T-helper 1 cell treated with Interleukin-12 subunit alpha and Interleukin-12 subunit beta and Interleukin-4 antibody, amounts not matched to agents 30 μg/mL and 1 μg/mL, for 36 hours (primary cell): Measurements from ENCODE around the gene MEIS2.
A peak's percentile ranks its signal among the peaks of the same experiment; 100 is the strongest.

Source experiments
- H3K27ac Mint-ChIP-seq: one replicate; pipeline ENCODE4 v1.8.0; 2021; ENCODE audit warnings: mild to moderate bottlenecking, mixed read lengths
- H3K27me3 Mint-ChIP-seq: one replicate; pipeline ENCODE4 v1.8.0; 2021; ENCODE audit warnings: low read depth, mixed read lengths
- H3K36me3 Mint-ChIP-seq: one replicate; pipeline ENCODE4 v1.8.0; 2021; ENCODE audit warnings: low read depth, mixed read lengths
- H3K4me1 Mint-ChIP-seq: one replicate; pipeline ENCODE4 v1.8.0; 2021; ENCODE audit warnings: low read depth, mixed read lengths
- H3K4me3 Mint-ChIP-seq: one replicate; pipeline ENCODE4 v1.8.0; 2021; ENCODE audit warnings: mild to moderate bottlenecking, moderate library complexity, mixed read lengths
- H3K9me3 Mint-ChIP-seq: one replicate; pipeline ENCODE4 v1.8.0; 2021; ENCODE audit warnings: mixed read lengths

Gene MEIS2

GRCh38 chr15:36879568-36880222 lies 220.7 kb downstream of the MEIS2 start:
- no peaks in the 10 kb centered on the region for H3K36me3 Mint-ChIP-seq
- peaks cover 8% of the 10 kb centered on the region for H3K4me1 Mint-ChIP-seq
- peak overlapping the region; percentile 8 for H3K27ac Mint-ChIP-seq
- no peaks in the 10 kb centered on the region for H3K9me3 Mint-ChIP-seq
- no peak overlapping the region for H3K4me3 Mint-ChIP-seq
- H3K27me3 Mint-ChIP-seq = peaks cover 88% of the 10 kb centered on the region

GRCh38 chr15:36878684-36879262 lies 221.6 kb downstream of the MEIS2 start:
- H3K27ac Mint-ChIP-seq = no peak overlapping the region
- H3K9me3 Mint-ChIP-seq = no peaks in the 10 kb centered on the region
- peaks cover 78% of the 10 kb centered on the region for H3K27me3 Mint-ChIP-seq
- no peak overlapping the region for H3K4me3 Mint-ChIP-seq
- no peaks in the 10 kb centered on the region for H3K36me3 Mint-ChIP-seq
- peaks cover 6% of the 10 kb centered on the region for H3K4me1 Mint-ChIP-seq

DNA sequence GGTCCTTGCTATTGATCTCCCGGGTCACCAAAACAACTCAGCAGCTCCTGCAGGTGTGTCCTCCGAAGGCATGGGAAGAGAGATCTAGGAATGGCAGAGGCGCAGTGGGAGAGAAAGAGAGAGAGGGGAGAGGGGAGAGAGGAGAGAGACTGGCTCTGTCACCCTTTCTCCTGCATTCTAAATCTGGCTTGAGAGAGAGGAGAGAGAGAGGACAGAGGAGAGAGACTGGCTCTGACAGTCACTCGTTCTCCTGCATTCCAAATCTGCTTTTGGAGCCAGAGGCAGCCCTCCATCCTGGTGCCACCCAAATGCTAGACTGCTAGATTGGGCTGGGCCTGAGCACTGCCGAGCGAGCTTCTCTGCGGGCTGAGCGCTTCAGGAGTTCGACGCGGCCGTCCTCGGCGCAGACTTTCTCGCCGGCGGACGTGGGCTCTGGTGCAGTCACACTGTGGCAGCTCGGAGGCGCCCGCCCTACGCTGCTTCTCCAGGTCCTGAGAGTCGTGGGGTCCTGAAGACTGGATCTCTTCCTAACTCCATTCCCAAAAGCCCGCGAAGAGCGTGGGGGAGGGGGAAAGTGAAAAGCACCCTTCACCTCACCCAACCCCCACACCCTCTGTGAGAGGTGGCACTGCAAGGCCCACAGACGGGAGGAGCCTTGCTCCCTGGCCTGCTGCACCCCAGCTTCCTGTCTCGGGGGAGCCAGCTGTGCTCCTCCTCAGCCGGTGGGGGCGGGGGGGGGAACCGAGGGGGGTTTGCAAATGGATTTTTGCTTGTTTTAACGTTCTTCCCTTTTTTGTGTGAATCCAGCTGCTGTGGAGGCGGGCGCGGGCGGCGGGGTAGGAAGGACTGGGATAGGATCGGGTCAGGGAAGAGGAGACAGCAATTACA lies 222.3 kb downstream of the MEIS2 start:
- no peaks in the 10 kb centered on the region for H3K9me3 Mint-ChIP-seq
- no peak overlapping the region for H3K4me3 Mint-ChIP-seq
- no peak overlapping the region for H3K27ac Mint-ChIP-seq
- peaks cover 4% of the 10 kb centered on the region for H3K4me1 Mint-ChIP-seq
- H3K27me3 Mint-ChIP-seq = peaks cover 71% of the 10 kb centered on the region
- H3K36me3 Mint-ChIP-seq = no peaks in the 10 kb centered on the region

DNA sequence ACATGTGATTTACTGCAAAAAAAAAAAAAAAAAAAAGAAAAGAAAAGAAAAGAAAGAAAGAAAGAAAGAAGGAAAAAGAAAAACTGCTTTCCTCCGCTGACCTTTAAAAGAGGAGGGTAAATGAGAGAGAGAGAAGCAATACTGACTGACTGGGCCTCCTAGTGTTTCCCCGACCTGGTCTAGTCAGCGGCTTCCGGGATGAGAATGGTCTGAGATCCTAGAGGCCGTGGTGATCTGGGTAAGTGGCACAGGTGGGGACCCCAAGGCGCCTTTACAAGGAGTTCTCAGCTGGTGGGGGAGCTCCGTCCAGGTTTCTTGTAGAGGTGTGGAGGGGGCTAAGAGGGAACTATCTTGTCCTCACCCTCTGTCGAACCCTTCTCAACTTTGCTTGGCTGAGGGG lies 223.1 kb downstream of the MEIS2 start:
- no peaks in the 10 kb centered on the region for H3K36me3 Mint-ChIP-seq
- H3K27me3 Mint-ChIP-seq = peaks cover 64% of the 10 kb centered on the region
- no peaks in the 10 kb centered on the region for H3K9me3 Mint-ChIP-seq
- no peak overlapping the region for H3K27ac Mint-ChIP-seq
- H3K4me3 Mint-ChIP-seq = no peak overlapping the region
- H3K4me1 Mint-ChIP-seq = no peaks in the 10 kb centered on the region

DNA sequence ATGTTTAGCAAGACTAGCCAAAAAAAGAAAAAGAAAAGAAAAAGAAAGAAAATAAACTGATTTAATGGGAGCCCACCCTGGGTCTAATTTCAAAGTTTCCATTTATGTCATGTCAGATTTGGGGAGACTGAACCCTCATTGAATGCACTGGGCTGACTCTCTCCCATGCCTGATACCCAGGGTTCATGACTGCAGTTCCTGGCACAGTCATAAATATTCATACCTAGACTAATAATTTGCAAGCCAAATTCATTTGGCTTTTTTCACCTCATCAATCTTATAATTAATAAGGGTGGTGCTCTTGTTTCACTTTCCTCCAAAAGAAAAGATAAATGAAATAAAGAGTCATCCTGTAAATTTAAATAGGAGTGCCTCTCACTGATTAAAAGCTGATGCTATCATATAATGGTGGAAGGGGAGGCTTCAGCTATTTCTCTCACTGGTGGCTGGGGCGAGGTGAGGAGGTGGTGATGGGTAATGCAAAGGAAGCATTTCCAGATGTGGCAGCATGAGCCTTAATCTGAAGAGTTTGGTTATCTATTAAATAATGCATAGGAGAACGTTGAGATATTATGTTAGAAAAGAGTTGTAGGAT lies 224.5 kb downstream of the MEIS2 start:
- H3K4me3 Mint-ChIP-seq = no peak overlapping the region
- no peaks in the 10 kb centered on the region for H3K36me3 Mint-ChIP-seq
- no peaks in the 10 kb centered on the region for H3K9me3 Mint-ChIP-seq
- H3K4me1 Mint-ChIP-seq = no peaks in the 10 kb centered on the region
- no peak overlapping the region for H3K27ac Mint-ChIP-seq
- H3K27me3 Mint-ChIP-seq = peaks cover 49% of the 10 kb centered on the region

GRCh38 chr15:36874930-36875329 lies 225.4 kb downstream of the MEIS2 start:
- H3K27me3 Mint-ChIP-seq = peaks cover 44% of the 10 kb centered on the region
- no peak overlapping the region for H3K4me3 Mint-ChIP-seq
- H3K36me3 Mint-ChIP-seq = no peaks in the 10 kb centered on the region
- no peaks in the 10 kb centered on the region for H3K9me3 Mint-ChIP-seq
- no peaks in the 10 kb centered on the region for H3K4me1 Mint-ChIP-seq
- no peak overlapping the region for H3K27ac Mint-ChIP-seq

DNA sequence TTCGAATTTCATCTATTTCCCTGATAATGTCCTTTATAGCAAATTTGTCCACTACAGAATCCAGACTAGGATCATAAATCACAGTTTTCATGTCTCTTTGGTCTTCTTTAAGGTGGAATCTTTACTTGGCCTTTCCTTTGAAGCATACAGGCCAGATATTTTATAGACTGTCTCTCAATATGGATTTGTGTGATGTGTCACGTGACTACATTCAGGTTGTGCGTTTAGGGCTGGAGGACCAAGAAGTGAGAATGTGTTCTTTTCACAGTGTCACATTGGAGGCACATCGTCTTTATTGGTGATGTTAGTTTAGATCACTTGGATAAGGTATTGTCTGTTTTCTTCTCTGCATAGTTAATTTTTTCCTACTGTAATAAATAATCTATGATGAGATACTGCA lies 232.9 kb downstream of the MEIS2 start:
- Mint-ChIP-seq H3K27ac (no peak overlapping the region), H3K36me3 (no peaks in the 10 kb centered on the region), H3K27me3 (no peaks in the 10 kb centered on the region), H3K4me1 (no peaks in the 10 kb centered on the region), H3K9me3 (no peaks in the 10 kb centered on the region), H3K4me3 (no peak overlapping the region)

- Mint-ChIP-seq H3K27me3 (no peaks in the 10 kb centered on the region), H3K9me3 (no peaks in the 10 kb centered on the region), H3K4me1 (no peaks in the 10 kb centered on the region), H3K4me3 (no peak overlapping the region), H3K36me3 (no peaks in the 10 kb centered on the region), H3K27ac (no peak overlapping the region)
Observed at GRCh38 chr15:36866896-36867295, 233.5 kb downstream of the MEIS2 start.

GRCh38 chr15:36863570-36863969 lies 236.8 kb downstream of the MEIS2 start:
- Mint-ChIP-seq H3K4me1 (no peaks in the 10 kb centered on the region), H3K27me3 (no peaks in the 10 kb centered on the region), H3K9me3 (no peaks in the 10 kb centered on the region), H3K4me3 (no peak overlapping the region), H3K27ac (no peak overlapping the region), H3K36me3 (no peaks in the 10 kb centered on the region)

GRCh38 chr15:36860792-36861191 lies 239.6 kb downstream of the MEIS2 start:
- no peaks in the 10 kb centered on the region for H3K4me1 Mint-ChIP-seq
- no peaks in the 10 kb centered on the region for H3K36me3 Mint-ChIP-seq
- H3K9me3 Mint-ChIP-seq = no peaks in the 10 kb centered on the region
- no peaks in the 10 kb centered on the region for H3K27me3 Mint-ChIP-seq
- H3K27ac Mint-ChIP-seq = no peak overlapping the region
- H3K4me3 Mint-ChIP-seq = no peak overlapping the region

GRCh38 chr15:36858423-36858822 lies 241.9 kb downstream of the MEIS2 start:
- Mint-ChIP-seq H3K9me3 (no peaks in the 10 kb centered on the region), H3K27ac (no peak overlapping the region), H3K36me3 (no peaks in the 10 kb centered on the region), H3K4me3 (no peak overlapping the region), H3K4me1 (no peaks in the 10 kb centered on the region), H3K27me3 (no peaks in the 10 kb centered on the region)

DNA sequence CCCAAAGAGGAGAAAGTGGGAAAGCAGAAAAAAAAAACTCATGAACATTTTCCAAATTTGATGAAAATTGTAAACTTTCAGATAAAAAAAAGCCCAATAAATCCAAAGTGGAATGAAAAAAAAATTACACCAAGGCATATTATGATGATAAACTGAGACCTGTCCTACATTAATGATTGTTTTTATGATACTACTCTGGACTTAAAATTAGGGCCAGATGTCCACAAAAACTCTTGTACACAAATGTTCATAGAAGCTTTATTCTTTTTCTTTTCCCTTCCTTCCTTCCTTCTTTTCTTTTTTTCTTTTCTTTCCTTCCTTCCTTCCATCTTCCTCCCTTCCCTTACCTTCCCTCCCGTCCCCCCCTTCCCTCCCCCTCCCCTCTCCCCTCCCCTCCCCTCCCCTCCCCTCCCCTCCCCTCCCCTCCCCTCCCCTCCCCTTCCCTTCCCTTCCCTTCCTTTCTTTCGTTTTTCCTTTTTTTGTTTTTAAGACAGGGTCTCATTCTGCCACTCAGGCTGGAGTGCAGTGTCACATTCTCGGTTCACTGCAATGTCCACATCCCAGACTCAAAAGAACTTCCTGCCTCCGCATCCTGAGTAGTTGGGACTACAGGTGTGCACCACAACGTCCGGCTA lies 243.9 kb downstream of the MEIS2 start:
- Mint-ChIP-seq H3K4me3 (no peak overlapping the region), H3K27ac (no peak overlapping the region), H3K36me3 (no peaks in the 10 kb centered on the region), H3K9me3 (no peaks in the 10 kb centered on the region), H3K27me3 (no peaks in the 10 kb centered on the region), H3K4me1 (no peaks in the 10 kb centered on the region)

GRCh38 chr15:36850864-36851263 lies 249.5 kb downstream of the MEIS2 start:
- H3K27ac Mint-ChIP-seq = no peak overlapping the region
- H3K4me1 Mint-ChIP-seq = no peaks in the 10 kb centered on the region

GRCh38 chr15:36845270-36845669 lies 255.1 kb downstream of the MEIS2 start:
- Mint-ChIP-seq H3K4me1 (no peaks in the 10 kb centered on the region), H3K36me3 (no peaks in the 10 kb centered on the region), H3K9me3 (no peaks in the 10 kb centered on the region), H3K27me3 (no peaks in the 10 kb centered on the region), H3K4me3 (no peak overlapping the region), H3K27ac (no peak overlapping the region)

More at GRCh38 chr15:36850864-36851263, 249.5 kb downstream of the MEIS2 start:
- Mint-ChIP-seq H3K27me3 (no peaks in the 10 kb centered on the region), H3K36me3 (no peaks in the 10 kb centered on the region), H3K9me3 (no peaks in the 10 kb centered on the region), H3K4me3 (no peak overlapping the region)
